Neural progenitor cell (in vitro differentiated cells): ENCODE measurements around the gene TNS3. TPM values are rescaled to one million over a fixed set of nuclear protein-coding genes. Genes with fewer than 3 reads are reported as not detected.

Source experiments
- DNase-seq: peaks from one replicate; pipeline ENCODE4 v3.0.0-alpha.2; 2016; ENCODE audit warnings: low spot score
- H2AFZ ChIP-seq: fragments of 200-600 bp; sonication (generic); replicated peaks from 2 replicates; pipeline ENCODE4 v1.6.1; 2016; ENCODE audit warnings: antibody characterized with exemption
- H3F3A ChIP-seq: fragments of 200-600 bp; sonication (generic); 2 replicates; pipeline ENCODE4 v1.6.1; 2016; ENCODE audit warnings: antibody characterized with exemption, low read depth
- H3K27ac ChIP-seq: fragments of 200-600 bp; sonication (generic); 2 replicates; pipeline ENCODE4 v1.5.1; 2016; ENCODE audit warnings: mild to moderate bottlenecking
- H3K27me3 ChIP-seq: fragments of 200-600 bp; sonication (generic); 2 replicates; pipeline ENCODE4 v1.6.1; 2016; ENCODE audit warnings: mild to moderate bottlenecking, moderate library complexity
- H3K36me3 ChIP-seq: fragments of 200-600 bp; sonication (generic); 2 replicates; pipeline ENCODE4 v1.5.1; 2016
- H3K4me1 ChIP-seq: fragments of 200-600 bp; sonication (generic); 2 replicates; pipeline ENCODE4 v1.6.1; 2016; ENCODE audit warnings: mixed run types
- H3K4me2 ChIP-seq: fragments of 200-600 bp; sonication (generic); 2 replicates; pipeline ENCODE4 v1.6.1; 2016
- H3K4me3 ChIP-seq: fragments of 200-600 bp; sonication (generic); 2 replicates; pipeline ENCODE4 v1.5.1; 2016
- H3K79me2 ChIP-seq: fragments of 200-600 bp; sonication (generic); 2 replicates; pipeline ENCODE4 v1.6.1; 2016; ENCODE audit warnings: low read depth
- H3K9ac ChIP-seq: fragments of 200-600 bp; sonication (generic); 2 replicates; pipeline ENCODE4 v1.6.1; 2016
- H3K9me3 ChIP-seq: fragments of 200-600 bp; sonication (generic); 2 replicates; pipeline ENCODE4 v1.5.1; 2016; ENCODE audit warnings: low read depth
- H4K20me1 ChIP-seq: fragments of 200-600 bp; sonication (generic); 2 replicates; pipeline ENCODE4 v1.6.1; 2016; ENCODE audit warnings: low read depth
- H3K27ac Mint-ChIP-seq: 3 replicates; pipeline ENCODE4 v1.8.0; 2021; ENCODE audit warnings: mixed read lengths
- H3K27me3 Mint-ChIP-seq: 2 replicates; pipeline ENCODE4 v1.8.0; 2022; ENCODE audit warnings: low read depth, mild to moderate bottlenecking, inconsistent platforms, moderate library complexity, mixed read lengths; ENCODE audit not compliant: insufficient read depth
- H3K36me3 Mint-ChIP-seq: 3 replicates; pipeline ENCODE4 v1.8.0; 2021; ENCODE audit warnings: mixed read lengths
- H3K4me1 Mint-ChIP-seq: 3 replicates; pipeline ENCODE4 v1.8.0; 2021; ENCODE audit warnings: mixed read lengths
- H3K4me3 Mint-ChIP-seq: 3 replicates; pipeline ENCODE4 v1.8.0; 2021; ENCODE audit warnings: mild to moderate bottlenecking, moderate library complexity, mixed read lengths
- H3K9me3 Mint-ChIP-seq: 3 replicates; pipeline ENCODE4 v1.8.0; 2020; ENCODE audit warnings: mixed read lengths
- CTCF ChIP-seq: fragments of 200-600 bp; sonication (generic); IDR thresholded peaks from 2 replicates; pipeline ENCODE4 v1.5.1; 2017; ENCODE audit warnings: antibody characterized with exemption, mild to moderate bottlenecking
- EZH2 ChIP-seq: fragments of 200-600 bp; sonication (generic); IDR thresholded peaks from 2 replicates; pipeline ENCODE4 v1.6.1; 2017; ENCODE audit warnings: antibody characterized with exemption, mild to moderate bottlenecking, moderate library complexity
- EZH2phosphoT487 ChIP-seq: fragments of 200-600 bp; sonication (generic); IDR thresholded peaks from 2 replicates; pipeline ENCODE4 v1.6.1; 2017; ENCODE audit warnings: antibody characterized with exemption
- total RNA-seq: library from RNA; depleted of rRNA; stranded (reverse); fragments of >200 nt; gene quantifications from 2 replicates; pipeline ENCODE4 v1.2.3, GENCODE V29; 2015; ENCODE audit warnings: low replicate concordance

Gene TNS3
- total RNA-seq, 1 donor from 2014 or later, result 15.0 TPM

GRCh38 chr7:47326808-47327207 lies 255.1 kb downstream of the TNS3 start:
- Histone ChIP-seq H3F3A (peaks cover 26% of the 10 kb centered on the region), H4K20me1 (peaks cover 19% of the 10 kb centered on the region), H3K4me2 (peak overlapping the region; percentile 72), H2AFZ (no peak overlapping the region), H3K27me3 (no peaks in the 10 kb centered on the region), H3K36me3 (no peaks in the 10 kb centered on the region), H3K4me3 (peak overlapping the region; percentile 33), H3K4me1 (peaks cover 31% of the 10 kb centered on the region), H3K79me2 (no peaks in the 10 kb centered on the region), H3K9me3 (no peaks in the 10 kb centered on the region), H3K9ac (no peak overlapping the region), H3K27ac (peak overlapping the region; percentile 83)
- peaks cover 5% of the 10 kb centered on the region for H3K9me3 Mint-ChIP-seq
- peaks cover 1% of the 10 kb centered on the region for H3K36me3 Mint-ChIP-seq
- H3K27me3 Mint-ChIP-seq, result peaks cover 3% of the 10 kb centered on the region
- peaks cover 48% of the 10 kb centered on the region for H3K4me1 Mint-ChIP-seq
- peak overlapping the region; percentile 82 for H3K4me3 Mint-ChIP-seq
- TF ChIP-seq CTCF (no peak), EZH2 (no peak), EZH2phosphoT487 (no peak)
- peak overlapping the region; percentile 87 for H3K27ac Mint-ChIP-seq
- DNase-seq, result peak; percentile 52

DNA sequence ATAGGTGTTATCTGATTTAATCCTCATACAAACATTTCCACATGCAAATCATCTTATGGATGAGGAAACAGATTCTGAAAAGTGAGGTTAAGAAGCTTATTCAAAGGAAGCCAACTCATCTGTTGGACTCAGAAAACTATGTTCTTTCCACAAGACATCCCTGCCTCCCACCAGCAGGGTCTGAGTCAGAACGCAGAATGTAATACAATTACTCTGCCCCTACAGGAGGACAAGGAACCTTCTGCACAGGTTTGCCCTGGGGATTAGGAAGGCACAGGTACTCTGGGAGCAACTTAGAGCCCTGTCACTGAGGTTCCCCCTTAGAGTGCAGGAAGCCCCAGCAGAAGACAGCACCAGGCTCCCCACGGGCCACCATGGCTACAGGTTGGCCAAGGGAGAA lies 255.7 kb downstream of the TNS3 start:
- H3K27ac Mint-ChIP-seq, result no peak overlapping the region

GRCh38 chr7:47325337-47325736 lies 256.6 kb downstream of the TNS3 start:
- H3K27me3 Mint-ChIP-seq, result peaks cover under 1% of the 10 kb centered on the region
- no peak overlapping the region for H3K27ac ChIP-seq
- no peaks in the 10 kb centered on the region for H3K9me3 ChIP-seq
- peaks cover 31% of the 10 kb centered on the region for H3K4me1 ChIP-seq
- H3K9ac ChIP-seq, result no peak overlapping the region
- H3K27me3 ChIP-seq, result no peaks in the 10 kb centered on the region
- peaks cover 39% of the 10 kb centered on the region for H3K4me1 Mint-ChIP-seq
- no peak overlapping the region for H3K4me2 ChIP-seq
- no peak overlapping the region for H2AFZ ChIP-seq
- no peak overlapping the region for H3K4me3 Mint-ChIP-seq
- peaks cover 26% of the 10 kb centered on the region for H3F3A ChIP-seq
- H3K27ac Mint-ChIP-seq, result peak overlapping the region; percentile 35
- H3K9me3 Mint-ChIP-seq, result peaks cover 6% of the 10 kb centered on the region
- H3K4me3 ChIP-seq, result no peak overlapping the region
- no peaks in the 10 kb centered on the region for H3K36me3 ChIP-seq
- H3K36me3 Mint-ChIP-seq, result peaks cover 8% of the 10 kb centered on the region
- DNase-seq, result no peak
- no peaks in the 10 kb centered on the region for H3K79me2 ChIP-seq
- TF ChIP-seq EZH2 (no peak), CTCF (no peak), EZH2phosphoT487 (no peak)
- H4K20me1 ChIP-seq, result peaks cover 19% of the 10 kb centered on the region

More for the DNA sequence above, 255.7 kb downstream of the TNS3 start:
- H4K20me1 ChIP-seq, result peaks cover 19% of the 10 kb centered on the region
- no peaks in the 10 kb centered on the region for H3K36me3 ChIP-seq
- Mint-ChIP-seq H3K9me3 (peaks cover 6% of the 10 kb centered on the region), H3K27me3 (peaks cover 3% of the 10 kb centered on the region), H3K4me3 (no peak overlapping the region), H3K36me3 (peaks cover 1% of the 10 kb centered on the region), H3K4me1 (peaks cover 42% of the 10 kb centered on the region)
- no peak overlapping the region for H3K9ac ChIP-seq
- peaks cover 26% of the 10 kb centered on the region for H3F3A ChIP-seq
- no peak overlapping the region for H3K4me3 ChIP-seq
- peak overlapping the region; percentile 72 for H3K4me2 ChIP-seq
- peak; percentile 20 for DNase-seq
- peak; percentile 19 for TF ChIP-seq CTCF
- TF ChIP-seq EZH2phosphoT487, result no peak
- peaks cover 31% of the 10 kb centered on the region for H3K4me1 ChIP-seq
- no peaks in the 10 kb centered on the region for H3K27me3 ChIP-seq
- H3K9me3 ChIP-seq, result no peaks in the 10 kb centered on the region
- no peaks in the 10 kb centered on the region for H3K79me2 ChIP-seq
- H3K27ac ChIP-seq, result no peak overlapping the region
- no peak overlapping the region for H2AFZ ChIP-seq
